Osteocyte (in vitro differentiated cells): ENCODE results near the gene PDK4. TPM values are rescaled to one million over a fixed set of nuclear protein-coding genes. Genes with fewer than 3 reads are reported as not detected.

Experiments used
- DNase-seq: peaks from one replicate; pipeline ENCODE4 v3.0.0; 2021; ENCODE audit warnings: mixed read lengths; ENCODE audit not compliant: unreplicated experiment; ENCODE audit errors: extremely low spot score
- H3K27ac Mint-ChIP-seq: one replicate; pipeline ENCODE4 v1.8.0; 2021; ENCODE audit warnings: mild to moderate bottlenecking, mixed read lengths; ENCODE audit not compliant: unreplicated experiment
- H3K27me3 Mint-ChIP-seq: one replicate; pipeline ENCODE4 v1.8.0; 2021; ENCODE audit warnings: mixed read lengths; ENCODE audit not compliant: unreplicated experiment
- H3K36me3 Mint-ChIP-seq: one replicate; pipeline ENCODE4 v1.8.0; 2021; ENCODE audit warnings: mixed read lengths; ENCODE audit not compliant: unreplicated experiment
- H3K4me1 Mint-ChIP-seq: one replicate; pipeline ENCODE4 v1.8.0; 2021; ENCODE audit warnings: mixed read lengths; ENCODE audit not compliant: unreplicated experiment
- H3K4me3 Mint-ChIP-seq: one replicate; pipeline ENCODE4 v1.8.0; 2021; ENCODE audit warnings: mild to moderate bottlenecking, moderate library complexity, mixed read lengths; ENCODE audit not compliant: unreplicated experiment
- H3K9me3 Mint-ChIP-seq: one replicate; pipeline ENCODE4 v1.8.0; 2021; ENCODE audit warnings: mixed read lengths; ENCODE audit not compliant: unreplicated experiment
- CTCF ChIP-seq: fragments of 200-600 bp; sonication (generic); IDR thresholded peaks from 2 replicates; pipeline ENCODE4 v1.5.0; 2021; ENCODE audit warnings: antibody characterized with exemption, mild to moderate bottlenecking, moderate library complexity
- total RNA-seq: library from RNA; stranded (reverse); gene quantifications from 2 replicates; pipeline ENCODE4 v1.2.1, GENCODE V29; 2021

PDK4 gene
- total RNA-seq, 1 donor from 2014 or later: 0.56 TPM

- H3K4me3 Mint-ChIP-seq: no peak overlapping the region
- no peaks in the 10 kb centered on the region for H3K9me3 Mint-ChIP-seq
- no peak overlapping the region for H3K27ac Mint-ChIP-seq
These were observed 25.1 kb upstream of the PDK4 start for GRCh38 chr7:95621404-95621803.

GRCh38 chr7:95620631-95621030 lies 24.3 kb upstream of the PDK4 start:
- no peak for TF ChIP-seq CTCF
- H3K27ac Mint-ChIP-seq: no peak overlapping the region
- H3K4me3 Mint-ChIP-seq: no peak overlapping the region
- H3K4me1 Mint-ChIP-seq: no peaks in the 10 kb centered on the region
- peaks cover 42% of the 10 kb centered on the region for H3K27me3 Mint-ChIP-seq
- H3K36me3 Mint-ChIP-seq: no peaks in the 10 kb centered on the region
- peaks cover under 1% of the 10 kb centered on the region for H3K9me3 Mint-ChIP-seq
- DNase-seq: no peak

More at GRCh38 chr7:95621404-95621803, 25.1 kb upstream of the PDK4 start:
- no peaks in the 10 kb centered on the region for H3K36me3 Mint-ChIP-seq
- no peak for DNase-seq
- TF ChIP-seq CTCF: no peak
- H3K27me3 Mint-ChIP-seq: peaks cover 46% of the 10 kb centered on the region
- H3K4me1 Mint-ChIP-seq: no peaks in the 10 kb centered on the region

DNA sequence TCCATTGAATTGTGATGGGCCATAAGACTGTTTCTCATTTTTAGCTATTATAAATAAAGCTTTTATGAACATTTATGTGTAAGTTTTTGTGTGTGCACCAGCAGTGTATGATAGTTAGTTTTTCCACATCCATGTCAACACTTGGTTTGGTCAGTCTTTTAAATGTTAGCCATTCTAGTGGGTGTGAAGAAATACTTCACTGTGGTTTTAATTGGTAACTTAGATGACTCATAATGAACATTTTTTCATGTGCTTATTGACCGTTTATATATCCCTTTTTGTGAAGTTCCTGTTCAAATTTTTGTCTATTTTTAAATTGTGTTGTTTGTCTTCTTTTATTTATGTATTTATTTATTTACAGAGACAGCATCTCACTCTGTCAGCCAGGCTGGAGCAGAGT lies 23.6 kb upstream of the PDK4 start:
- no peak overlapping the region for H3K4me3 Mint-ChIP-seq
- TF ChIP-seq CTCF: no peak
- no peaks in the 10 kb centered on the region for H3K36me3 Mint-ChIP-seq
- peaks cover 8% of the 10 kb centered on the region for H3K9me3 Mint-ChIP-seq
- H3K27ac Mint-ChIP-seq: no peak overlapping the region
- DNase-seq: no peak
- no peaks in the 10 kb centered on the region for H3K4me1 Mint-ChIP-seq
- H3K27me3 Mint-ChIP-seq: peaks cover 42% of the 10 kb centered on the region

GRCh38 chr7:95619517-95619916 lies 23.2 kb upstream of the PDK4 start:
- Mint-ChIP-seq H3K4me3 (no peak overlapping the region), H3K36me3 (no peaks in the 10 kb centered on the region), H3K9me3 (peaks cover 11% of the 10 kb centered on the region), H3K4me1 (no peaks in the 10 kb centered on the region), H3K27me3 (peaks cover 44% of the 10 kb centered on the region), H3K27ac (no peak overlapping the region)
- TF ChIP-seq CTCF: no peak
- no peak for DNase-seq

DNA sequence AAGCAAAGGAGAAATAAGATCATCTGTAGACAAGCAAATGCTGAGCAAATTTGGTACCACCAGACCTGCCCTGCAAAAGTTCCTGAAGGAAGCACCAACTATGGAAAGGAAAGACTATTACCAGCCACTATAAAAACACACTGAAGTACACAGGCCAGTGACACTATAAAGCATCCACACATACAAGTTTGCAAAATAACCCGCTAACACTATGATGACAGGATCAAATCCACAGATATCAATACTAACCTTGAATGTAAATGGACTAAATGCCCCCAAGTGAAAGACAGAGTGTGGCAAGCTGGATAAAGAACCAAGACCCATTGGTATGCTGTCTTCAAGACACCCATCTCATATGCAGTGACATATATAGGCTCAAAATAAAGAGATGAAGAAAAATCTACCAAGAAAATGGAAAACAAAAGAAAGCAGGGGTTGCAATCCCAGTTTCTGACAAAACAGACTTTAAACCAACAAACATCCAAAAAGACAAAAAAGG lies 18.2 kb upstream of the PDK4 start:
- Mint-ChIP-seq H3K9me3 (peaks cover 15% of the 10 kb centered on the region), H3K27ac (no peak overlapping the region), H3K4me1 (peaks cover 8% of the 10 kb centered on the region), H3K36me3 (no peaks in the 10 kb centered on the region), H3K4me3 (no peak overlapping the region), H3K27me3 (peaks cover 31% of the 10 kb centered on the region)
- no peak for DNase-seq
- TF ChIP-seq CTCF: no peak
